HepG2 (cell line): Measurements from ENCODE around the gene ATP10A. TPM values are rescaled to one million over a fixed set of nuclear protein-coding genes. Genes with fewer than 3 reads are reported as not detected.

Experiments
- ATAC-seq: fragments of 200-7000 bp; cut with Tn5 transposase; 3 replicates; pipeline ENCODE4 v1.9.1; 2020; ENCODE audit warnings: mild to moderate bottlenecking, moderate library complexity
- BruUV-seq: library from RNA; stranded (reverse); fragments of 400-500 nt; replicated peaks from 2 replicates; lab custom pipeline; 2021; lab: Mats Ljungman, UMichigan
- CTCF ChIA-PET: fragments of 300-600 bp; formaldehyde crosslinking; extraction: SDS; loops from one replicate; lab custom pipeline; 2021; ENCODE audit warnings: low total read pairs, inconsistent platforms, low intra/inter-chr PET ratio; lab: Yijun Ruan, JAX
- POLR2A ChIA-PET: fragments of 350-600 bp; sonication (Branson Sonifier 250); formaldehyde crosslinking; loops from one replicate; lab custom pipeline; 2020; ENCODE audit warnings: antibody characterized with exemption, inconsistent platforms; lab: Yijun Ruan, JAX
- DNase-seq: peaks from one replicate; pipeline ENCODE4 v3.0.0-alpha.2; 2015; ENCODE audit warnings: low spot score
- FAIRE-seq: peaks from 3 replicates; lab custom pipeline; 2011; peaks lifted over from hg19 to GRCh38; lab: Jason Lieb, UNC
- H2AFZ ChIP-seq: one replicate; pipeline ENCODE4 v1.6.1; 2011; ENCODE audit warnings: low read length, inconsistent platforms
- H3K27ac ChIP-seq: fragments of 300-600 bp; 3 replicates; pipeline ENCODE4 v1.8.0; 2011; ENCODE audit warnings: mixed run types, mild to moderate bottlenecking, mixed read lengths, low read length, inconsistent platforms; ENCODE audit not compliant: insufficient read depth; ENCODE audit errors: extremely low read length
- H3K27me3 ChIP-seq, 2 experiments: fragments of 200-600 bp in 1 of 2; 2 replicates in 1 of 2; 3 replicates in 1 of 2; pipeline versions ENCODE4 v1.6.0 to v1.8.0; 2011; ENCODE audit warnings: low read length in 2 of 2, mild to moderate bottlenecking in 2 of 2, moderate library complexity in 2 of 2, inconsistent platforms in 1 of 2; ENCODE audit not compliant: insufficient read depth in 2 of 2, control insufficient read depth in 1 of 2
- H3K36me3 ChIP-seq, 2 experiments: fragments of 200-600 bp in 1 of 2; replicated peaks in 1 of 2; 2 replicates in 1 of 2; 3 replicates in 1 of 2; pipeline versions ENCODE4 v1.5.1 to v1.8.0; 2011; ENCODE audit warnings: low read length in 2 of 2, inconsistent platforms in 1 of 2; ENCODE audit not compliant: insufficient read depth in 2 of 2, control insufficient read depth in 1 of 2
- H3K4me1 ChIP-seq: 2 replicates; pipeline ENCODE4 v1.5.1; 2012; ENCODE audit warnings: low read length, inconsistent platforms; ENCODE audit not compliant: insufficient read depth
- H3K4me2 ChIP-seq: 2 replicates; pipeline ENCODE4 v1.6.0; 2011; ENCODE audit warnings: low read depth, low read length, inconsistent platforms
- H3K4me3 ChIP-seq, 3 experiments: fragments of 200-600 bp in 1 of 3; sonication (generic), shearing (Covaris generic) in 1 of 3; replicated peaks in 1 of 3; 2 replicates each; pipeline ENCODE4 v1.5.1; 2011 to 2016; ENCODE audit warnings: low read length in 3 of 3, inconsistent platforms in 2 of 3, low read depth in 2 of 3, mild to moderate bottlenecking in 2 of 3, control low read depth in 1 of 3, mixed read lengths in 1 of 3; ENCODE audit not compliant: insufficient read depth in 1 of 3
- H3K79me2 ChIP-seq: one replicate; pipeline ENCODE4 v1.6.1; 2011; ENCODE audit warnings: low read length, inconsistent platforms; ENCODE audit not compliant: insufficient read depth
- H3K9ac ChIP-seq: 2 replicates; pipeline ENCODE4 v1.6.0; 2011; ENCODE audit warnings: mild to moderate bottlenecking, low read depth, low read length, inconsistent platforms; ENCODE audit not compliant: insufficient read depth
- H3K9me3 ChIP-seq: 2 replicates; pipeline ENCODE4 v1.5.1; 2012; ENCODE audit warnings: mild to moderate bottlenecking, low read length
- H4K20me1 ChIP-seq: 2 replicates; pipeline ENCODE4 v1.6.0; 2011; ENCODE audit warnings: inconsistent platforms, mild to moderate bottlenecking, low read length, moderate library complexity; ENCODE audit not compliant: insufficient read depth
- FOXP1 ChIP-seq, 2 experiments: fragments of 450-650 bp in 1 of 2; IDR thresholded peaks; 2 replicates each; pipeline ENCODE4 v1.6.1; 2017 to 2018; ENCODE audit warnings: antibody characterized with exemption in 1 of 2
- HNRNPLL ChIP-seq: fragments of 200-400 bp; formaldehyde crosslinking; IDR thresholded peaks from 2 replicates; pipeline ENCODE4 v1.6.1; 2017; ENCODE audit warnings: mild to moderate bottlenecking, low read depth, low read length; ENCODE audit not compliant: poor library complexity, severe bottlenecking
- LRRFIP1 ChIP-seq: sonication (generic); formaldehyde crosslinking; conservative IDR thresholded peaks from 2 replicates; pipeline ENCODE4 v1.4.0; 2020; ENCODE audit warnings: missing genetic modification reagents
- ZBTB7A ChIP-seq: sonication (generic); formaldehyde crosslinking; IDR thresholded peaks from 2 replicates; pipeline ENCODE4 v1.8.0; 2022; ENCODE audit warnings: mild to moderate bottlenecking, missing genetic modification reagents
- WGBS: methylation state at CpG from one replicate; pipeline ENCODE4 v1.1.6; 2017; ENCODE audit warnings: low lambda C conversion rate; 5-methylcytosine and 5-hydroxymethylcytosine counted together
- in situ Hi-C: cut with HindIII; loops from 2 replicates; pipeline ENCODE4 v1.10.0; 2017; ENCODE audit warnings: low pct_unique_long_range_greater_than_20kb; ENCODE audit not compliant: extremely low pct_ligation_motif_present
- intact Hi-C: fragments of 100-400 bp; cut with micrococcal nuclease; formaldehyde crosslinking; loops from one replicate; pipeline ENCODE4 v1.10.0; 2022; ENCODE audit not compliant: unreplicated experiment
- polyA plus RNA-seq, 8 experiments: library from polyadenylated mRNA; depleted of rRNA in 3 of 8; stranded (reverse) in 7 of 8; unstranded in 1 of 8; fragments of >200 nt; fragmentation: Illumina TruSeq in 4 of 8; extraction: Trizol in 4 of 8; gene quantifications; 2 replicates each; pipeline versions ENCODE4 v1.2.1 to v1.2.3, GENCODE V29; 2011 to 2016; ENCODE audit warnings: low read depth in 4 of 8, missing spikeins in 1 of 8, mixed read lengths in 1 of 8; ENCODE audit not compliant: insufficient read depth in 1 of 8
- total RNA-seq, 5 experiments: library from RNA; depleted of rRNA; stranded (reverse); fragments of >200 nt; fragmentation: Illumina TruSeq; extraction: Trizol; gene quantifications; 2 replicates each; pipeline ENCODE4 v1.2.3, GENCODE V29; 2016; ENCODE audit warnings: low read depth in 1 of 5

The ATP10A gene
- total and polyA plus RNA-seq, 2 of the 13 experiments (the other 11 are each of a cell fraction or from before 2014, with no cell fraction given), result 0.58 to 4.2 TPM

GRCh38 chr15:25825207-25825606, 37.9 kb downstream of the ATP10A start:
- Histone ChIP-seq H3K9ac (no peak overlapping the region), H2AFZ (no peak overlapping the region), H4K20me1 (no peaks in the 10 kb centered on the region), H3K4me1 (no peaks in the 10 kb centered on the region), H3K36me3 (no peaks in the 10 kb centered on the region), H3K79me2 (no peaks in the 10 kb centered on the region), H3K4me3 (no peak overlapping the region), H3K9me3 (no peaks in the 10 kb centered on the region), H3K27me3 (no peaks in the 10 kb centered on the region), H3K27ac (no peak overlapping the region), H3K4me2 (no peak overlapping the region)
- FAIRE-seq (no peak), ATAC-seq (no peak), DNase-seq (no peak)
- ChIA-PET CTCF (no interaction called here), POLR2A (no interaction called here)
- in situ Hi-C loops (no loop called here), intact Hi-C loops (no loop called here)
- BruUV-seq, result no TSS peak
- no peak for TF ChIP-seq HNRNPLL
- TF ChIP-seq FOXP1 (IDR thresholded peaks at IDR 0.05), result no peak
- TF ChIP-seq FOXP1 (CRISPR knock-in tag; IDR thresholded peaks at IDR 0.05), result no peak

- no peaks in the 10 kb centered on the region for H3K9me3 ChIP-seq
- no peak for FAIRE-seq
- no peaks in the 10 kb centered on the region for H3K79me2 ChIP-seq
- POLR2A ChIA-PET, result no interaction called here
- H3K9ac ChIP-seq, result no peak overlapping the region
- ATAC-seq, result no peak
- TF ChIP-seq LRRFIP1 (CRISPR knock-in tag) (no peak), ZBTB7A (no peak)
- 37% methylated on average over 6 of the region's 6 CpGs for WGBS
- H3K27me3 ChIP-seq, result no peaks in the 10 kb centered on the region
- no peak overlapping the region for H3K27ac ChIP-seq
- no peaks in the 10 kb centered on the region for H3K4me1 ChIP-seq
- H3K36me3 ChIP-seq, result no peaks in the 10 kb centered on the region
- no peaks in the 10 kb centered on the region for H4K20me1 ChIP-seq
- H3K4me3 ChIP-seq, result no peak overlapping the region
- CTCF ChIA-PET, result no interaction called here
- no peak for DNase-seq
- intact Hi-C loops, result no loop called here
- no TSS peak for BruUV-seq
- H3K4me2 ChIP-seq, result no peak overlapping the region
- no peak overlapping the region for H2AFZ ChIP-seq
- in situ Hi-C loops, result no loop called here
These were observed 38.5 kb downstream of the ATP10A start for GRCh38 chr15:25824618-25825017.
